KMS-11 (cell line): ENCODE measurements around the gene CDX1.

ENCODE experiments used
- H2AFZ ChIP-seq: fragments of 200-600 bp; sonication (generic); 2 replicates; pipeline ENCODE4 v1.6.1; 2016; ENCODE audit warnings: antibody characterized with exemption, mixed run types, low read depth
- H3K27ac ChIP-seq: fragments of 200-600 bp; sonication (generic); 2 replicates; pipeline ENCODE4 v1.6.1; 2016; ENCODE audit warnings: mild to moderate bottlenecking, mixed run types
- H3K27me3 ChIP-seq: fragments of 200-600 bp; sonication (generic); 2 replicates; pipeline ENCODE4 v1.6.1; 2017; ENCODE audit warnings: mild to moderate bottlenecking, low read depth, mixed run types, moderate library complexity; ENCODE audit not compliant: insufficient read depth
- H3K36me3 ChIP-seq: fragments of 200-600 bp; sonication (generic); 2 replicates; pipeline ENCODE4 v1.6.1; 2017; ENCODE audit warnings: mild to moderate bottlenecking, mixed run types; ENCODE audit not compliant: insufficient read depth
- H3K4me1 ChIP-seq: fragments of 200-600 bp; sonication (generic); 2 replicates; pipeline ENCODE4 v1.6.1; 2016; ENCODE audit warnings: mild to moderate bottlenecking, low read depth, mixed run types; ENCODE audit not compliant: poor library complexity, severe bottlenecking
- H3K4me2 ChIP-seq: fragments of 200-600 bp; sonication (generic); 2 replicates; pipeline ENCODE4 v1.7.0; 2016; ENCODE audit warnings: mild to moderate bottlenecking, mixed run types
- H3K4me3 ChIP-seq: fragments of 200-600 bp; sonication (generic); IDR thresholded peaks from 2 replicates; pipeline ENCODE4 v1.6.1; 2017; ENCODE audit warnings: low read depth, low read length, mixed read lengths; ENCODE audit not compliant: insufficient read depth
- H3K79me2 ChIP-seq: fragments of 200-600 bp; sonication (generic); 2 replicates; pipeline ENCODE4 v1.6.1; 2016; ENCODE audit warnings: low read depth, mixed run types; ENCODE audit not compliant: insufficient read depth
- H3K9ac ChIP-seq: fragments of 200-600 bp; sonication (generic); 2 replicates; pipeline ENCODE4 v1.6.1; 2016; ENCODE audit warnings: mild to moderate bottlenecking, mixed run types
- H4K20me1 ChIP-seq: fragments of 200-600 bp; sonication (generic); 2 replicates; pipeline ENCODE4 v1.6.1; 2016; ENCODE audit warnings: mild to moderate bottlenecking, mixed run types; ENCODE audit not compliant: insufficient read depth
- CTCF ChIP-seq: fragments of 200-600 bp; sonication (generic); conservative IDR thresholded peaks from 2 replicates; pipeline ENCODE4 v1.6.1; 2017; ENCODE audit warnings: low read depth, mild to moderate bottlenecking, antibody characterized with exemption, low read length, moderate library complexity, mixed read lengths

The CDX1 gene

GRCh38 chr5:150160448-150161081 is 6.0 kb upstream of the CDX1 start:
- H3K4me2 ChIP-seq: no peak overlapping the region
- no peak overlapping the region; the same call in 1 of the 2 replicates for H2AFZ ChIP-seq
- H3K36me3 ChIP-seq: no peaks in the 10 kb centered on the region
- H3K4me3 ChIP-seq: no peak overlapping the region
- H3K27me3 ChIP-seq: no peaks in the 10 kb centered on the region
- TF ChIP-seq CTCF: no peak
- peaks cover 4% of the 10 kb centered on the region for H3K4me1 ChIP-seq
- H3K79me2 ChIP-seq: no peaks in the 10 kb centered on the region
- no peak overlapping the region for H3K27ac ChIP-seq
- no peak overlapping the region for H3K9ac ChIP-seq
- H4K20me1 ChIP-seq: no peaks in the 10 kb centered on the region

- H3K27me3 ChIP-seq: no peaks in the 10 kb centered on the region
Measured at GRCh38 chr5:150161242-150162141, 5.1 kb upstream of the CDX1 start.

GRCh38 chr5:150162142-150162513 is 4.5 kb upstream of the CDX1 start:
- TF ChIP-seq CTCF: no peak
- Histone ChIP-seq H3K9ac (no peak overlapping the region), H3K27me3 (no peaks in the 10 kb centered on the region), H3K79me2 (no peaks in the 10 kb centered on the region), H3K4me3 (no peak overlapping the region), H4K20me1 (no peaks in the 10 kb centered on the region), H3K4me2 (no peak overlapping the region), H2AFZ (no peak overlapping the region), H3K36me3 (no peaks in the 10 kb centered on the region), H3K4me1 (no peaks in the 10 kb centered on the region), H3K27ac (no peak overlapping the region)

More at GRCh38 chr5:150161242-150162141, 5.1 kb upstream of the CDX1 start:
- Histone ChIP-seq H3K27ac (no peak overlapping the region), H3K4me2 (peak overlapping the region; percentile 44), H3K79me2 (no peaks in the 10 kb centered on the region), H3K36me3 (no peaks in the 10 kb centered on the region), H2AFZ (peak overlapping the region; percentile 98), H4K20me1 (no peaks in the 10 kb centered on the region), H3K4me3 (no peak overlapping the region), H3K4me1 (no peaks in the 10 kb centered on the region), H3K9ac (no peak overlapping the region)
- peak; percentile 83 for TF ChIP-seq CTCF

- H4K20me1 ChIP-seq: no peaks in the 10 kb centered on the region
- H3K79me2 ChIP-seq: no peaks in the 10 kb centered on the region
- no peak overlapping the region for H3K9ac ChIP-seq
- no peak overlapping the region for H2AFZ ChIP-seq
- no peak overlapping the region for H3K4me2 ChIP-seq
- H3K27me3 ChIP-seq: no peaks in the 10 kb centered on the region
- H3K36me3 ChIP-seq: no peaks in the 10 kb centered on the region
- no peak for TF ChIP-seq CTCF
- no peak overlapping the region for H3K4me3 ChIP-seq
- no peak overlapping the region for H3K27ac ChIP-seq
- H3K4me1 ChIP-seq: peaks cover 4% of the 10 kb centered on the region
Measured at GRCh38 chr5:150163035-150163434, 3.5 kb upstream of the CDX1 start.
